ENCODE measurements around the gene HOXB5.

DNA sequence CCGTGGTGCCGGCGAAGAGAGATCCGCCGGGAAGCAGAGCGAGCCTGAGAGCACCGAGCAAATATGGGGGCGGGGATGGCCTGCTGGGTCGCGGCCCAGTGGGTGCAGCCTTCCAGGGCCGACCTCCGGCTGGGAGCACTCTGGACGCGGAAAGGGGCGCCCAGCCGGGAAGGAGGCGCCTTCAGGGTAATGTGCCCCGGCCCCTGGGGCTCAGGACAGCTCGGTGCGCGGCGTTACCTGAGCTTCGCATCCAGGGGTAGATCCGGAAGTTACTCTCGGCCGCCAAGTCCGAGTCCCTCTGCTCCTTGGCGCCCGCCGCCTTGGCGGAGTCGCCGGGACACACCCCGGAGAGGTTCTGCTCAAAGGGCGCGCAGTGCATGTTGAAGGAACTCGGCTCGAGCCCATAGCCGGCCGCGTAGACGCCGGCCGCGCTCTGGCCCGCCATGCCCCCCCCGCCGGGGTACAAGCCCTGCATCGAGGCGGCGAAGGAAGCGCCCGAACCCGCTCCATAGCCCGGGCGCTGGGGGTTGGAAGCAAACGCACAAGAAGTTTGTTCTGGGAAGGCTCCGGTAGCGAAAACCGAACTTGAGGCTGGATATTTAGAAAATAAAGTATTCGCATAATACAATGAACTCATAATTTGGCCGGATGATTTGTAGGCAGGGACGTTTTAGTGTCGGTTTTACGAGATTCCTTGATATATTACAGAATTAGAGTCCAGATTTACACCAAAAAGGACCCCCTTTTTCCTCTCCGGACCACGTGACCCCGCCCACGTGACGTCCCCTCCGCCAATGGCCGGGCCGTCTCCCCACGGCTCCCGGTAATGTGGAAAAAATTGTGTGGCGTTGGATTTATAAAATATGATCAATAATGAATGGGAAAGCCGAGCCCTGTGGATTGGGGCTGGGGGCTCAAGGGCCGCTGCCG lies 17.0 kb upstream of the HOXB5 start, which contains the start of gene HOXB7:
- TF ChIP-seq EZH2phosphoT487 (IDR thresholded peaks at IDR 0.05; ENCODE audit: borderline replicate concordance): no peak
- TF ChIP-seq, protein P1, sequence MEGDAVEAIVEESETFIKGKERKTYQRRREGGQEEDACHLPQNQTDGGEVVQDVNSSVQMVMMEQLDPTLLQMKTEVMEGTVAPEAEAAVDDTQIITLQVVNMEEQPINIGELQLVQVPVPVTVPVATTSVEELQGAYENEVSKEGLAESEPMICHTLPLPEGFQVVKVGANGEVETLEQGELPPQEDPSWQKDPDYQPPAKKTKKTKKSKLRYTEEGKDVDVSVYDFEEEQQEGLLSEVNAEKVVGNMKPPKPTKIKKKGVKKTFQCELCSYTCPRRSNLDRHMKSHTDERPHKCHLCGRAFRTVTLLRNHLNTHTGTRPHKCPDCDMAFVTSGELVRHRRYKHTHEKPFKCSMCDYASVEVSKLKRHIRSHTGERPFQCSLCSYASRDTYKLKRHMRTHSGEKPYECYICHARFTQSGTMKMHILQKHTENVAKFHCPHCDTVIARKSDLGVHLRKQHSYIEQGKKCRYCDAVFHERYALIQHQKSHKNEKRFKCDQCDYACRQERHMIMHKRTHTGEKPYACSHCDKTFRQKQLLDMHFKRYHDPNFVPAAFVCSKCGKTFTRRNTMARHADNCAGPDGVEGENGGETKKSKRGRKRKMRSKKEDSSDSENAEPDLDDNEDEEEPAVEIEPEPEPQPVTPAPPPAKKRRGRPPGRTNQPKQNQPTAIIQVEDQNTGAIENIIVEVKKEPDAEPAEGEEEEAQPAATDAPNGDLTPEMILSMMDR (conservative IDR thresholded peaks at IDR 0.05; ENCODE audit: low read length): no peak

Data from Loucy (cell line).